WTC11 (cell line): Measurements from ENCODE around the gene ARHGAP44. TPM values are rescaled to one million over a fixed set of nuclear protein-coding genes. Genes with fewer than 3 reads are reported as not detected.

Experiments used
- ATAC-seq: fragments of 200-7000 bp; cut with Tn5 transposase; 2 replicates; pipeline ENCODE4 v1.10.0; 2021; ENCODE audit warnings: mild to moderate bottlenecking, moderate library complexity
- CTCF ChIA-PET: fragments of 300-600 bp; sonication (Branson Sonifier 250); formaldehyde crosslinking; loops from one replicate; lab custom pipeline; 2021; ENCODE audit warnings: antibody characterized with exemption; lab: Charles Lee
- POLR2A ChIA-PET: fragments of 350-600 bp; sonication (Branson Sonifier 250); formaldehyde crosslinking; loops from one replicate; lab custom pipeline; 2021; ENCODE audit warnings: antibody characterized with exemption; lab: Charles Lee
- DNase-seq: peaks from one replicate; pipeline ENCODE4 v3.0.0; 2021; ENCODE audit warnings: low spot score
- H3K27ac Mint-ChIP-seq: 2 replicates; pipeline ENCODE4 v1.8.0; 2021; ENCODE audit warnings: mixed read lengths
- H3K27me3 Mint-ChIP-seq: 2 replicates; pipeline ENCODE4 v1.8.0; 2021; ENCODE audit warnings: low read depth, mild to moderate bottlenecking, moderate library complexity, mixed read lengths
- H3K36me3 Mint-ChIP-seq: 2 replicates; pipeline ENCODE4 v1.8.0; 2021; ENCODE audit warnings: mixed read lengths
- H3K4me1 Mint-ChIP-seq: 2 replicates; pipeline ENCODE4 v1.8.0; 2022; ENCODE audit warnings: mixed read lengths
- H3K4me3 Mint-ChIP-seq: 2 replicates; pipeline ENCODE4 v1.8.0; 2021; ENCODE audit warnings: mild to moderate bottlenecking, moderate library complexity, mixed read lengths
- H3K9me3 Mint-ChIP-seq: 2 replicates; pipeline ENCODE4 v1.8.0; 2021; ENCODE audit warnings: mixed read lengths
- CREB1 ChIP-seq: sonication (generic); formaldehyde crosslinking; IDR thresholded peaks from 2 replicates; pipeline ENCODE4 v1.8.0; 2023; ENCODE audit warnings: mild to moderate bottlenecking, missing genetic modification reagents
- E2F5 ChIP-seq: sonication (generic); formaldehyde crosslinking; IDR thresholded peaks from 2 replicates; pipeline ENCODE4 v1.8.1; 2022; ENCODE audit warnings: mild to moderate bottlenecking, moderate library complexity, missing genetic modification reagents
- ETV6 ChIP-seq: sonication (generic); formaldehyde crosslinking; IDR thresholded peaks from 2 replicates; pipeline ENCODE4 v1.8.1; 2022; ENCODE audit warnings: mild to moderate bottlenecking, missing genetic modification reagents
- FOXP1 ChIP-seq: sonication (generic); formaldehyde crosslinking; IDR thresholded peaks from 2 replicates; pipeline ENCODE4 v1.8.0; 2022; ENCODE audit warnings: missing genetic modification reagents, mild to moderate bottlenecking, moderate library complexity, borderline replicate concordance
- FOXP4 ChIP-seq: sonication (generic); formaldehyde crosslinking; IDR thresholded peaks from 2 replicates; pipeline ENCODE4 v1.8.0; 2022; ENCODE audit warnings: mild to moderate bottlenecking, missing genetic modification reagents
- GABPB1 ChIP-seq: sonication (generic); formaldehyde crosslinking; IDR thresholded peaks from 2 replicates; pipeline ENCODE4 v1.8.1; 2023; ENCODE audit warnings: mild to moderate bottlenecking, missing genetic modification reagents
- GTF2I ChIP-seq: fragments of 250-450 bp; sonication (Bioruptor Pico); conservative IDR thresholded peaks from 2 replicates; pipeline ENCODE4 v1.4.0; 2021; ENCODE audit warnings: mild to moderate bottlenecking
- IRF2 ChIP-seq: sonication (generic); formaldehyde crosslinking; IDR thresholded peaks from 2 replicates; pipeline ENCODE4 v1.8.0; 2022; ENCODE audit warnings: low read depth, missing genetic modification reagents, borderline replicate concordance
- JUN ChIP-seq: sonication (generic); formaldehyde crosslinking; IDR thresholded peaks from 2 replicates; pipeline ENCODE4 v1.8.0; 2023; ENCODE audit warnings: mild to moderate bottlenecking, missing genetic modification reagents
- NFE2L1 ChIP-seq: sonication (generic); formaldehyde crosslinking; IDR thresholded peaks from 2 replicates; pipeline ENCODE4 v1.8.1; 2023; ENCODE audit warnings: missing genetic modification reagents
- NR1H2 ChIP-seq: sonication (generic); formaldehyde crosslinking; IDR thresholded peaks from 2 replicates; pipeline ENCODE4 v1.9.0; 2021; ENCODE audit warnings: mild to moderate bottlenecking, moderate library complexity, missing genetic modification reagents
- NR2C2 ChIP-seq: sonication (generic); formaldehyde crosslinking; IDR thresholded peaks from 2 replicates; pipeline ENCODE4 v1.8.0; 2022; ENCODE audit warnings: mild to moderate bottlenecking, missing genetic modification reagents
- OVOL2 ChIP-seq: fragments of 250-450 bp; sonication (Bioruptor Pico); IDR thresholded peaks from 2 replicates; pipeline ENCODE4 v1.9.0; 2021; ENCODE audit warnings: mild to moderate bottlenecking, borderline replicate concordance
- SMAD3 ChIP-seq: sonication (generic); formaldehyde crosslinking; IDR thresholded peaks from 2 replicates; pipeline ENCODE4 v1.8.0; 2022; ENCODE audit warnings: missing genetic modification reagents, mild to moderate bottlenecking, borderline replicate concordance
- SOX15 ChIP-seq: fragments of 250-450 bp; sonication (Bioruptor Pico); IDR thresholded peaks from 2 replicates; pipeline ENCODE4 v1.9.0; 2021; ENCODE audit warnings: mild to moderate bottlenecking
- SP1 ChIP-seq: sonication (generic); formaldehyde crosslinking; conservative IDR thresholded peaks from 2 replicates; pipeline ENCODE4 v1.8.1; 2022; ENCODE audit warnings: missing genetic modification reagents
- TEAD1 ChIP-seq: sonication (generic); formaldehyde crosslinking; IDR thresholded peaks from 2 replicates; pipeline ENCODE4 v1.8.0; 2022; ENCODE audit warnings: mild to moderate bottlenecking, missing genetic modification reagents
- ZMAT4 ChIP-seq: fragments of 250-450 bp; sonication (Bioruptor Pico); IDR thresholded peaks from 2 replicates; pipeline ENCODE4 v1.9.0; 2021; ENCODE audit warnings: mild to moderate bottlenecking
- ZNF219 ChIP-seq: sonication (generic); formaldehyde crosslinking; IDR thresholded peaks from 2 replicates; pipeline ENCODE4 v1.8.0; 2023; ENCODE audit warnings: missing genetic modification reagents, mild to moderate bottlenecking, borderline replicate concordance
- ZNF317 ChIP-seq: sonication (generic); formaldehyde crosslinking; IDR thresholded peaks from 2 replicates; pipeline ENCODE4 v1.8.1; 2023; ENCODE audit warnings: low read depth, mild to moderate bottlenecking, moderate library complexity, missing genetic modification reagents, borderline replicate concordance
- total RNA-seq: library from RNA; stranded (reverse); gene quantifications from 3 replicates; pipeline ENCODE4 v1.2.3, GENCODE V29; 2021
- TF ChIP-seq, protein P1 (sequence below): sonication (generic); formaldehyde crosslinking; IDR thresholded peaks from 2 replicates; pipeline ENCODE4 v1.8.0; 2022; ENCODE audit warnings: mild to moderate bottlenecking, missing genetic modification reagents
- TF ChIP-seq, protein P2 (sequence below): fragments of 250-450 bp; sonication (Bioruptor Pico); IDR thresholded peaks from 2 replicates; pipeline ENCODE4 v2.1.2; 2022; ENCODE audit warnings: mild to moderate bottlenecking, moderate library complexity
- TF ChIP-seq, protein P3 (sequence below): sonication (generic); formaldehyde crosslinking; IDR thresholded peaks from 2 replicates; pipeline ENCODE4 v1.8.1; 2023; ENCODE audit warnings: mild to moderate bottlenecking, missing genetic modification reagents, moderate library complexity
- TF ChIP-seq, protein P4 (sequence below): fragments of 250-450 bp; sonication (Bioruptor Pico); conservative IDR thresholded peaks from 2 replicates; pipeline ENCODE4 v1.9.0; 2021; ENCODE audit warnings: mild to moderate bottlenecking

Gene ARHGAP44
- total RNA-seq, 1 experiment from 2014 or later: 23.8 TPM

DNA sequence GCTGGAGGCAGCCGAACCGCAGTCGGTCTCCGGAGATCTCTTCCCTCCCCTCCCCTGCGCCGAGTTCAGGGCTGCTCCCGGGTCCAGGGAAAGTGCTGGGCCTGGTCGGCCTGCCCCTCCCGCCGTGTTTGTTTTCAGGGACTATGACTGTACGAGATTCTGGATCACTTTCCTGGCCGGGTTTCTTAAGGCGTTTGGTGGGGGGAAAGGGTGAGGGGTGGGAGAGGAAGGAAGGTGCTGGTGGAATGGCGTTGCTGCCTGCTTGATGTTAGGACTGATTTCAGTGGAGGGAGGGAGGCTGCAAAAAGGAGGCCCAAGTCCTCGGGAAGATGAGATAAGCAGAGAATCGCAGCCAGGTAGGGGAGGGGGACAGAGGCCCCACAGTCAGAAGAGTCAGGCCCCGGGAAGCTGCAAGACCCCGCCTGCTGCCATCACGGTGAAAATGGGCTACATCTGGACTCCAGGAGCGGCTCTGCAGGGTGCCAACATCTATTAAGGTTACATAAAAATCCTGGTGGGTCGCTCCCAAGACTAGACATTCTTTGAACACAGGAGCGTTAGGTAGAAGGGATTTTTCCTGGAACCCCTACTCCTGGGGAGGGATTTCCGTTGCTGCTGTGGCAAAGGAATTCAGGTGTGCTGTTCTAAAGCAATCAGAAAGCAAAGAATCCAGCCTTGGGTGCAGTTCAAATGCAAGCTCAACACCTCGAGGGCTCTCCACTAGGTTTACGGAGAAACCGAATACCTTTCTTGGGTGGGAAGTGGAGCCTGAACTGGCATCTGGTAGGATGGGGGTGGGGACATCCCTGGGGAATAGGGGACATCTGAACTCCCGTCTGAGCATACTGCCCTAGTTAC lies 1.2 kb downstream of the ARHGAP44 start:
- ATAC-seq (peak; percentile 12; the same call in 1 of the 2 replicates), DNase-seq (peak; percentile 12)
- TF ChIP-seq CREB1 (CRISPR knock-in tag): no peak
- 0 out of 2 replicates have a peak, but pooled peaks have one; percentile 9 for TF ChIP-seq FOXP1 (CRISPR knock-in tag)
- no peak for TF ChIP-seq OVOL2
- 0 out of 2 replicates have a peak, but pooled peaks have one; percentile 2 for TF ChIP-seq TEAD1
- no peak for TF ChIP-seq NR1H2 (CRISPR knock-in tag)
- no peak for TF ChIP-seq SP1
- TF ChIP-seq, protein P1, sequence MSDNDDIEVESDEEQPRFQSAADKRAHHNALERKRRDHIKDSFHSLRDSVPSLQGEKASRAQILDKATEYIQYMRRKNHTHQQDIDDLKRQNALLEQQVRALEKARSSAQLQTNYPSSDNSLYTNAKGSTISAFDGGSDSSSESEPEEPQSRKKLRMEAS (CRISPR knock-in tag): 0 out of 2 replicates have a peak, but pooled peaks have one; percentile 36
- ChIA-PET CTCF (interaction anchor here (1.0 to 1.9 kb wide), 3 partner anchors 9 to 448 kb away, joined by 3 to 10 read pairs (median 3); no protein-coding TSS in a partner anchor), POLR2A (interaction anchor here (0.7 to 1.2 kb wide), 4 partner anchors 16 to 227 kb away, joined by 3 read pairs; partner anchors contain the start of gene ELAC2)
- Mint-ChIP-seq H3K4me3 (peak overlapping the region; percentile 95), H3K4me1 (peaks cover 33% of the 10 kb centered on the region), H3K27ac (peak overlapping the region; percentile 75), H3K27me3 (peaks cover 13% of the 10 kb centered on the region), H3K36me3 (no peaks in the 10 kb centered on the region), H3K9me3 (no peaks in the 10 kb centered on the region)

DNA sequence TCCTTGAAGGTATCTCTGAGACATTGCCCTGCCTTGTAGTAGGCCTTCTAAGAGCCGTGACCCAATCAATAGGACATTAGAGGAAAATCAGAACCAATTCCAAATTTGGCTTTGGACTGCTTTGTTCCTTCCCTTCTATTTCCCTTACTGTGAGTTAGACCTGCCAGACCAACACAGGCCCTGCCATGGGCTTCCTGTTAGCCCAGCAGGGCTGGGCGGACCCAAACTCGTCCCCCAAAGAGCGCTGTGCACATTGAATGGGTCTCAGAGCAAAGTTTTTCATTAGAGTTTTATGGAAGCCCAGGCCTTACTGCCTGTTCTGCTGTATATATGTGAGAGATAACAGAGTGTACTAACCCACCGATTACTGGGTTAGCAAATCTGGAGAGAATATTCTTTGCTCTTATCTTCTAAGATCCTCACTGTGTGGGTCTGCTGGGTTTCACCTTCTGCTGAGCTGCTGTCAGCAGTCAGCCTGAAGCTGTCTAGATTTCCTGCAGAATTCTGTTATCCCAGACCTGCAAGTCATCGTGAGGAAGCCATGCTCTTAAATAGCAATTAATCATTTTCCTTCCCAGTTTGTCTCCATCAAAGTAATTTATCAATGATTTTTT lies 5.7 kb downstream of the ARHGAP44 start:
- Mint-ChIP-seq H3K27ac (no peak overlapping the region), H3K36me3 (0 out of 2 replicates have a peak, but pooled peaks cover 2% of the 10 kb centered on the region), H3K9me3 (peaks cover 6% of the 10 kb centered on the region), H3K4me3 (no peak overlapping the region), H3K4me1 (peaks cover 47% of the 10 kb centered on the region), H3K27me3 (no peaks in the 10 kb centered on the region; the same call in 1 of the 2 replicates)
- POLR2A ChIA-PET: no interaction called here
- no peak for DNase-seq
- no peak for ATAC-seq
- CTCF ChIA-PET: no interaction called here
- TF ChIP-seq E2F5 (CRISPR knock-in tag) (no peak), JUN (CRISPR knock-in tag) (no peak), GABPB1 (no peak), NFE2L1 (CRISPR knock-in tag) (no peak), NR2C2 (CRISPR knock-in tag) (no peak), ZMAT4 (CRISPR knock-in tag) (no peak), ZNF317 (no peak), SOX15 (CRISPR knock-in tag) (no peak), FOXP4 (no peak), OVOL2 (no peak), IRF2 (CRISPR knock-in tag) (no peak), FOXP1 (CRISPR knock-in tag) (no peak), ETV6 (CRISPR knock-in tag) (no peak), SMAD3 (CRISPR knock-in tag) (no peak), GTF2I (no peak), ZNF219 (no peak)
- TF ChIP-seq, protein P2, sequence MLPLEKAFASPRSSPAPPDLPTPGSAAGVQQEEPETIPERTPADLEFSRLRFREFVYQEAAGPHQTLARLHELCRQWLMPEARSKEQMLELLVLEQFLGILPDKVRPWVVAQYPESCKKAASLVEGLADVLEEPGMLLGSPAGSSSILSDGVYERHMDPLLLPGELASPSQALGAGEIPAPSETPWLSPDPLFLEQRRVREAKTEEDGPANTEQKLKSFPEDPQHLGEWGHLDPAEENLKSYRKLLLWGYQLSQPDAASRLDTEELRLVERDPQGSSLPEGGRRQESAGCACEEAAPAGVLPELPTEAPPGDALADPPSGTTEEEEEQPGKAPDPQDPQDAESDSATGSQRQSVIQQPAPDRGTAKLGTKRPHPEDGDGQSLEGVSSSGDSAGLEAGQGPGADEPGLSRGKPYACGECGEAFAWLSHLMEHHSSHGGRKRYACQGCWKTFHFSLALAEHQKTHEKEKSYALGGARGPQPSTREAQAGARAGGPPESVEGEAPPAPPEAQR (CRISPR knock-in tag): no peak
- TF ChIP-seq, protein P3, sequence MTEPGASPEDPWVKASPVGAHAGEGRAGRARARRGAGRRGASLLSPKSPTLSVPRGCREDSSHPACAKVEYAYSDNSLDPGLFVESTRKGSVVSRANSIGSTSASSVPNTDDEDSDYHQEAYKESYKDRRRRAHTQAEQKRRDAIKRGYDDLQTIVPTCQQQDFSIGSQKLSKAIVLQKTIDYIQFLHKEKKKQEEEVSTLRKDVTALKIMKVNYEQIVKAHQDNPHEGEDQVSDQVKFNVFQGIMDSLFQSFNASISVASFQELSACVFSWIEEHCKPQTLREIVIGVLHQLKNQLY (CRISPR knock-in tag): no peak
- TF ChIP-seq, protein P4, sequence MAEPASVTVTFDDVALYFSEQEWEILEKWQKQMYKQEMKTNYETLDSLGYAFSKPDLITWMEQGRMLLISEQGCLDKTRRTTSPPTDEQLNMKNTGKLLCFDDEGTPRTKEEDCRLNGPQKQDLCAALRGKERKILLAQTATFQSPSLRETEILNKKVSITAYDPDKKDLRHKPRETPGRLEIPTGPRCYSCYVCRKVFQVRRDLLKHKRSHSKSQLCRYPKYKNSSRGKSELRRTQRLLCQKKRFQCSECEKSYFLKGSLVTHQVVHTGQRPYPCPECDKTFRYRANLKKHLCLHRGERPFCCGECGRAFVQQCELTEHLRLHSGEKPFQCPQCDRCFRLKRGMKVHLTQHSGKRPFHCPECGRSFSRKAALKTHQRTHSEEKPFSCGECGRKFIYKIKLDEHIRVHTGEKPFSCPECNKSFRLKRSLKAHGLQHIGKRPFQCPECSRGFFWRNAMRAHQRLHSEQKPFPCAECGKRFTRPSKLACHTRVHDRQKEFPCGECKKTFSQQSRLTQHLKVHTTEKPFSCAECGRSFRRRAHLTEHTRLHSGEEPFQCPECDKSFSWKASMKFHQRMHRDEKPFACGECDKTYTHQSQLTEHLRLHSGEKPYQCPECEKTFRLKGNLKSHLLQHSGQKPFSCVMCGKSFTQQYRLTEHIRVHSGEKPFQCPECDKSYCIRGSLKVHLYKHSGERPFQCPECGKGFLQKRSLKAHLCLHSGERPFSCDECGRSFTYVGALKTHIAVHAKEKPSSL: no peak
